ENCODE results near the gene SIPA1L3.

The SIPA1L3 gene

DNA sequence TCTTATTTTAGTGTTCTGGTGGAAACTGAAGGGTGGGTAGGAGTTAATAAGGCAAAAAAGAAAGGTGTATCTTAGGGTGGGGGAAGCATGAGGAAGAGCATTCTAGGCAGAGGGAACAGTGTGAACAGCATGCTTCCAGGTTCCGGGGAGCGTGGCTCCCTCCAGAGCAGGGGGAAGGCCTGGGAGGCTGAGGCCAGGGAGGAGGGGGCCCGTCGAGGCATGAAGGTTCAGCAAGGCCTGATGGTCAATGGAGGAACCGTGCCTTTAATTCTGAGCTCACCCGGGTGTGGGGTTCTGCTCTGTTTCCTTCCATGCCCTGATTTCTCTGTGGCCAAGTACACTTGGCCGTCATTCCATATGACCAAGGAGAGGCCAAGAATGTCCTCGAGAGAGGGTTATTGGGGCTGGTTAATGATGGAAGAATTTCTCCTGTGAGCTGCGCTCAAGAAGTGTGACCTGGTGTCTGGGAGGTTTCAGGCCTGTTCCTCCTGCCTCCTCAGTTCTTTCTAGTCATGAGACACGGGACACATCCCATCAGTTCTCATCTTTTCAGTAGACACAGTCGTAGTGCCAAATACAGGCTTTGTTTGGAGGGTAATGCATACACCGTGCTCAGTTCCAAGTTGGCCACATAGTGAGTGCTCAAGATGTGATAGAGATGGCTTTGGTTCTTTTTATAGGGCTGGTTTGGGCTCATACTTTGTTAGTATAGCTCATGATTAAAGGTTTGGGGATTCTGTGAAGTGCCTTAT is 73.6 kb downstream of the SIPA1L3 start:
- H3K9me3 ChIP-seq (ENCODE audit: low read length): no peaks in the 10 kb centered on the region
- H3K4me1 ChIP-seq (ENCODE audit: insufficient read depth, low read length): peaks cover 3% of the 10 kb centered on the region
- no peak overlapping the region for H3K4me3 ChIP-seq (ENCODE audit: low read depth in 1 of 2, low read length in 2 of 2)
- no peaks in the 10 kb centered on the region for H3K36me3 ChIP-seq (ENCODE audit: insufficient read depth, low read length)
- no peak overlapping the region for H3K27ac ChIP-seq (ENCODE audit: low read depth, low read length)
- no peak overlapping the region for H3K9ac ChIP-seq (ENCODE audit: low read length)
- no peaks in the 10 kb centered on the region for H3K27me3 ChIP-seq (ENCODE audit: control insufficient read depth in 1 of 2, insufficient read depth in 2 of 2, low read length in 2 of 2)

DNA sequence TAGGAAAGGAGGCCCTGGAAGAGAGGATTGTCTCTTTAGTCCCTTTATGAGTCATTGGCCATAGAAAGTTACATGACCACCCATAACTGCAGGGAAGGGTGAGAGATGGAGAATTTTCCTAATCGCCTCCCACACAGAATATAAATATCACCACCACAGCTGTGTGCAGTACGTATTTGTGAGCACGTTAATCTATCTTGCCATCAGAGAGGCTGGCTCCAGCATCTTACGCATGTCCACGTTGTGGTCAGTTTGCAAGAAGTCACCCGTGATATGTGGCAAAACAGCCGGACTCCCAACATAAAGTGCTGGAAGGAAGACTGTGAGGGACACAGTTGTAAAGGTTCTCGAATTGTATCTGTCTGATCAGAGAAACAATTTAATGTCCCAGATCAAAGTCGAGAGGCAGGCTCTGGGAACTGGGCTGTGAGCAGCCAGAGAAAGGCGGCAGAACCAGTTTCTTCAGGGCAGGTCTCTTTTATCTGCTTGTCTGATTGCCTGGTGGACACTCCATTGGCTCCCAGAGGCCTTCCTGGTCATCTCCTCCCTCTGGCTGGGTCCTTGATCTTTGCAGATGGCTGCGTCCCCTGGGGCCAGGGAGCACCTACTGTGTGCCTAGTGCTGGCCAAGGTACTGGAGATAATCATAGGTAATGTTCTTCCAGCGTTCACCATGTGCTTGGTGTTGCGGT is 74.9 kb downstream of the SIPA1L3 start:
- H3K9me3 ChIP-seq (ENCODE audit: low read length): no peaks in the 10 kb centered on the region
- H3K4me3 ChIP-seq (ENCODE audit: low read depth in 1 of 2, low read length in 2 of 2): no peak overlapping the region
- peaks cover 3% of the 10 kb centered on the region for H3K4me1 ChIP-seq (ENCODE audit: insufficient read depth, low read length)
- H3K9ac ChIP-seq (ENCODE audit: low read length): no peak overlapping the region
- no peaks in the 10 kb centered on the region for H3K36me3 ChIP-seq (ENCODE audit: insufficient read depth, low read length)
- H3K27me3 ChIP-seq (ENCODE audit: control insufficient read depth in 1 of 2, insufficient read depth in 2 of 2, low read length in 2 of 2): no peaks in the 10 kb centered on the region
- H3K27ac ChIP-seq (ENCODE audit: low read depth, low read length): no peak overlapping the region

DNA sequence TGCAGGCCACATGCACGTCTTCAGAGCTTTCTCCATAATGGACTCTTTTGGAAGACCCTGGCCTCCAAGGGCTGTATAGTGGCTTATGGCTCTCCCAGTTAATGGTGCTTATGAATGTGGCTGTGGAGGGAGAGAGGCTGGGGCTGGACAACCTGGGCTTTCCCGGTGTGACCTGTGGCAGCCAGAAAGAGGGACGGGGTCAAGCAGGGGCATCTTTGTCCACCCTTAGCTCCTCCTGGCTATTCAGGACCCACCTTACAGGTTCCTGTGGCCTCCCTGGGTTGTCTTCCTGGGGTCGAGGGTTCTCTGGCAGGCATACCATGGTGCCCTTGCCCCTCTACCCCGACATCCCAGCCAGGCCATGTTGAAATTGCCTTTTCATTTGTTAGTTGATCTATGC is 75.6 kb downstream of the SIPA1L3 start:
- Histone ChIP-seq H3K4me3 (ENCODE audit: low read depth in 1 of 2, low read length in 2 of 2) (no peak overlapping the region), H3K27ac (ENCODE audit: low read depth, low read length) (no peak overlapping the region), H3K27me3 (ENCODE audit: control insufficient read depth in 1 of 2, insufficient read depth in 2 of 2, low read length in 2 of 2) (no peaks in the 10 kb centered on the region), H3K9ac (ENCODE audit: low read length) (no peak overlapping the region), H3K4me1 (ENCODE audit: insufficient read depth, low read length) (peaks cover 3% of the 10 kb centered on the region), H3K36me3 (ENCODE audit: insufficient read depth, low read length) (no peaks in the 10 kb centered on the region), H3K9me3 (ENCODE audit: low read length) (no peaks in the 10 kb centered on the region)

DNA sequence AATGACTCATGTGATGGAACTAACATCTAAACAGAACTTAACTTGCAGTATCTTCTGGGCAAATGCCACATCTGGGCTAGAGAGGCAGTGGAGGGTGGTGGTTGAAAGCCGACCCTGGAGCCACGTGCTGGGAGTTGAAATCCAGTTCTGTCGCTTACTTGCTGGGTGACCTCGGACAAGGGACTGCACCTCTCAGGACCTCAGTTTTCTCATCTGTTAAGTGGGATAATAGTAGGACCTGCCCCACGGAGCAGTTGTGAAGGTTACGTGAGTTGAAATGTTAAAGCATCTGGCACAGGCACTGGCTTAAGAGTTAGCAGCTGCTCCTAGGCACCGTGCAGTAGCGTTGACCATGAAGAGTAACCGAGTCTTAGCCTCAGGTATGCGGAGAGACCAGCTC is 76.1 kb downstream of the SIPA1L3 start:
- no peak overlapping the region for H3K9ac ChIP-seq (ENCODE audit: low read length)
- H3K9me3 ChIP-seq (ENCODE audit: low read length): no peaks in the 10 kb centered on the region
- no peak overlapping the region for H3K4me3 ChIP-seq (ENCODE audit: low read depth in 1 of 2, low read length in 2 of 2)
- no peak overlapping the region for H3K27ac ChIP-seq (ENCODE audit: low read depth, low read length)
- H3K36me3 ChIP-seq (ENCODE audit: insufficient read depth, low read length): no peaks in the 10 kb centered on the region
- H3K27me3 ChIP-seq (ENCODE audit: control insufficient read depth in 1 of 2, insufficient read depth in 2 of 2, low read length in 2 of 2): no peaks in the 10 kb centered on the region
- H3K4me1 ChIP-seq (ENCODE audit: insufficient read depth, low read length): peaks cover 3% of the 10 kb centered on the region

DNA sequence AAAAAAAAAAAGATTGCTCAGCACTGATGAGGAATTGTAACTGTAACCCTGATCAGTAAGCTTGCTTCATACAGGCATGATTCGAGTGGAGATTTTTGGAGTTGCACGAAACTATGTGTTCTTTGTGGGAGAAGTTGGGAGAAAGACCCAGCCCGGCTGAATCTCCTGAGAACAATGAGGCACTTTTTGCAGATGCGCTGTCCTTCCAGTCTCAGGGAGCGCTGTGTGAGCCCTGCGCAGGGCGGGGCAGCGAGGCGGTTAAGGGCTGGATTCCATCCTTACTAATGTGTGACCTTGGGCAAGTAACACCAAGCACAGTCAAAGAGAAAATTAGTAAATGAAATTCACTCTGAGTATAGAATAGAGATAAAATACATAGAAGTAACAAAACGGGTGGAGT is 76.9 kb downstream of the SIPA1L3 start:
- no peaks in the 10 kb centered on the region for H3K27me3 ChIP-seq (ENCODE audit: control insufficient read depth in 1 of 2, insufficient read depth in 2 of 2, low read length in 2 of 2)
- H3K27ac ChIP-seq (ENCODE audit: low read depth, low read length): no peak overlapping the region
- no peaks in the 10 kb centered on the region for H3K36me3 ChIP-seq (ENCODE audit: insufficient read depth, low read length)
- no peak overlapping the region for H3K4me3 ChIP-seq (ENCODE audit: low read depth in 1 of 2, low read length in 2 of 2)
- H3K9ac ChIP-seq (ENCODE audit: low read length): no peak overlapping the region
- no peaks in the 10 kb centered on the region for H3K9me3 ChIP-seq (ENCODE audit: low read length)
- peaks cover 3% of the 10 kb centered on the region for H3K4me1 ChIP-seq (ENCODE audit: insufficient read depth, low read length)

DNA sequence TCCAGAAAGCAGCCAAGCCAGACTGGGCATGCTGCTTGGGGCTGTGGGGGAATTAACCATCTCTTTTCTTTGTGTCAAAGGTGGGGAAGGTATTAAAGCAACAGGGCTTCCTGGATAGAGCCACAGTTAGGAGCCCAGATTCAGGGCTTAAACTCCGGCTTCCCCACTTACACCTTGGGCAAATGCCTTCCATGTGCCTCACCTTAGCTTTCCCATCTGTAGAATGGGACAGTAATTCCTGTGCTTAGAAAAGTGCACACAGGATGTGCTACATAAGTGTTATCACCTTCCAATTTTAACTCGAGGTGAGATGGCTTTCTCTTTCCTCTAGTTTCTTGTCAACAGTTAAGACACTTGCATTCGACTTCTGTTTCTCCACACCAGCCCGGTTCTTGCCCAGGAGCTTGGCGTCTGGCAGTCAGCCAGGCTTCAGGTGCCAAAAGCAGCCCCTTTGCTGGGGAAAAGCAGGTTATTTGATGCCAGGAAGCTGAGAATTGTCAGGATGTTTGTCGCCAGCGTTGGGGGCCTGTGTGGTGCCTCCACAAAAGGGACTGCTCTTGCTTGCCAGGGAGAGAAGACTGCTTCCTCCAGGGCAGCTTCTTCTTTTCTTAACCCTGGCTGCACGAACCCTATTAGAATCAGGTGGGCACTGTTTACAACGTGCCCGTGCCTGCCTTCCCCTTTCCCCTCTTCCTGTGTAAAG is 79.2 kb downstream of the SIPA1L3 start:
- H3K9ac ChIP-seq (ENCODE audit: low read length): no peak overlapping the region
- no peaks in the 10 kb centered on the region for H3K4me1 ChIP-seq (ENCODE audit: insufficient read depth, low read length)
- no peaks in the 10 kb centered on the region for H3K27me3 ChIP-seq (ENCODE audit: control insufficient read depth in 1 of 2, insufficient read depth in 2 of 2, low read length in 2 of 2)
- no peaks in the 10 kb centered on the region for H3K36me3 ChIP-seq (ENCODE audit: insufficient read depth, low read length)
- H3K27ac ChIP-seq (ENCODE audit: low read depth, low read length): no peak overlapping the region
- H3K4me3 ChIP-seq (ENCODE audit: low read depth in 1 of 2, low read length in 2 of 2): no peak overlapping the region
- no peaks in the 10 kb centered on the region for H3K9me3 ChIP-seq (ENCODE audit: low read length)

DNA sequence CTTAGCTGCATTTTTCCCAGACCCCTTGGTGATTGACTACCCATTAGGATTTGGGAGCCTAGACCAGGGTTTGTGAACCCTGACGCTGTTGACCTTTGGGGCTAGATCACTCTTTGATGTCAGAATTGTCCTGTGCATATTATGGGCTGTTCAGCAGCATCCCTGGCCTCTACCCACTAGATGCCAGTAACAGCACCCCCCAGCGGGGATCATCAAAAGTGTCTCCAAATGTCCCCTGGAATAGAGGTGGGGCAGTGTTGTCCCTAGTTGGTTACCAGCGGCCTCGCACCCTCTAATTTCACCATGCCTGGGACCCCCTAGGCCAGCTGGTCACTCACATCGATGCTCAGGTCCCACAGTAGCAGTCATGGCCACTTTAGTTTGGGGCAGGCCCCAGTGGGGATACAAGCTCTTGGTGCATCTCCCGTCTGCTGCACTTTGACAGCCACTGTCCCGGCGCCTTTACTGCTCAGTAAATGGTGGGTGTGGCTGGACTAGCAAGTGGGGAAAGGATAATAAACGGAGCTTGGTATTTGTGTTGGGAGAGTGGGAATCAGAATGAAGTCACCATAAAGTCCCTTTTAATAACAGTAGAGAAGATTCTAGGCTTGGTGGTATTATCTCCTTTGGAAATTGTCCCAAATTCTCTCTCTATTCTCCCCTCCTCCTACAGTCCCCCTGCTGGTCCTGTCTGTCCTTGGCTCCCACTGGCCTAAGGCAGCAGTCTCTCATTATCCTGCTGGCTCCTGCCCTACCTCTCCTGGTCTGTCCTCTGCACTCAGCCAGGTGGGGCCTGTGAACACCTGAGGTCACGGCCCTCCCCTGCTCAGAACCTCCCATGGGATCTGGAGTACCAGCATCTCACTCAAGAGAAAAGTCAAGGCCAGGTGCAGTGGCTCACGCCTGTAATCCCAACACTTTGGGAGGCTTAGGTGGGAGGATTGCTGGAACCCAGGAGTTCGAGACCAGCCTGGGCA is 80.6 kb downstream of the SIPA1L3 start:
- no peaks in the 10 kb centered on the region for H3K27me3 ChIP-seq (ENCODE audit: control insufficient read depth in 1 of 2, insufficient read depth in 2 of 2, low read length in 2 of 2)
- no peak overlapping the region for H3K27ac ChIP-seq (ENCODE audit: low read depth, low read length)
- no peaks in the 10 kb centered on the region for H3K9me3 ChIP-seq (ENCODE audit: low read length)
- H3K36me3 ChIP-seq (ENCODE audit: insufficient read depth, low read length): no peaks in the 10 kb centered on the region
- H3K9ac ChIP-seq (ENCODE audit: low read length): no peak overlapping the region
- H3K4me3 ChIP-seq (ENCODE audit: low read depth in 1 of 2, low read length in 2 of 2): no peak overlapping the region
- no peaks in the 10 kb centered on the region for H3K4me1 ChIP-seq (ENCODE audit: insufficient read depth, low read length)

DNA sequence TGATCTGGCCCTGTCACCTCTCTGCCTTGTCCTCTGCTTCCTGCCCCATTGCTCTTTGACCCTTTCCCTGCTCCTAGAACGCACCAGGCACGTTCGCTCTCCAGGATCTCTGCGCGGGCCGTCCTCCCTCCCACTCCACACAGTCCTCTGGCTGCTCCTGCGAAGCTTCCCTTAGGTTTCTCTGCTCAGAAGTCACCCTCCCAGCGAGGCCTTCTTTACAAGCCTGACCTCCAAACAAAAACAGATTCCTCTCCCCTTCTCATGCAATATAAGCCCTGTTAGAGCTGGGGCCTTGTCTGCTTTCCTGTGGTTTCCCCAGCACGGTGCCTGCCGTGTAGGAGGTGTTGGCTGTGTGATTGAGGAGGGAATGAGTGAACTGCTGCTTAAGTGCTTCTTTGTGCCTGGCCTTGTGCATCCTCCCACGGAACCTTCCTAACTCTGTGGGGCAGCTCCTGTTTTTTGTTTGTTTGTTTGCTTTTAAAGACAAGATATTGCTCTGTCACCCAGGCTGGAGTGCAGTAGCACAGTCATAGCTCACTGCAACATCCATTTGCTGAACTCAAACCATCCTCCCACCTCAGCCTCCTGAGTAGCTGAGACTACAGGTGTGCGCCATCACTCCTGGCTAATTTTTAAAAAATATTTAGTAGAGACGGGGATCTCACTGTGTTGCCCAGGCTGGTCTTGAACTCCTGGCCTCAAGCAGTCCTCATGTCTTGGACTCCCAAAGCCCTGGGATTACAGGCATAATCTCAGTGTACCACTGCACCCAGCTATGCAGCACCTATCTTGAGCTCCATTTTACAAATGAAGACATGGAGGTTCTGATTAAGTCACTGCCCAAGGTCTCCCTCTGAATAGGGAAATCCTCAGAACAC is 82.0 kb downstream of the SIPA1L3 start:
- Histone ChIP-seq H3K27me3 (ENCODE audit: control insufficient read depth in 1 of 2, insufficient read depth in 2 of 2, low read length in 2 of 2) (no peaks in the 10 kb centered on the region), H3K9ac (ENCODE audit: low read length) (no peak overlapping the region), H3K4me3 (ENCODE audit: low read depth in 1 of 2, low read length in 2 of 2) (no peak overlapping the region), H3K4me1 (ENCODE audit: insufficient read depth, low read length) (no peaks in the 10 kb centered on the region), H3K9me3 (ENCODE audit: low read length) (no peaks in the 10 kb centered on the region), H3K36me3 (ENCODE audit: insufficient read depth, low read length) (no peaks in the 10 kb centered on the region), H3K27ac (ENCODE audit: low read depth, low read length) (no peak overlapping the region)

DNA sequence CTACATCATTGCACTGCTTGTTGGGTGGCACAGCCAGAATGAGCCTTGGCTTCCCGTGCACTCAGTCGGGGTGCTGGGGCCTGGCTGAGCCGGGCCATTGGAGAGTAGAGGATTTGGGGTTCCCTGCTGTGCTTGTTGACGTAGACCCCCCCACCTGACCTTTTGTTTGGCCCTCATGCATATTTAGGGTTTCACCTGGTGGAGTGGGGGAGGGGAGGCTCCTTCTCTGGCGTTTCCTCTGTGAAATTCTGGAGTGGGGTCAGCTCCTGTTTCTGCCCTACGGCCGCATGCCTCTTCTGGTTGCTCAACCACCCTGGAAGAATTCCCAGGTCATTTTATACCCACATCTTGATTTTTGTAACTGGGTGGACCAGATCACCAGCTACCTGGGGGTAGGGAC is 82.8 kb downstream of the SIPA1L3 start:
- H3K4me1 ChIP-seq (ENCODE audit: insufficient read depth, low read length): no peaks in the 10 kb centered on the region
- H3K9ac ChIP-seq (ENCODE audit: low read length): no peak overlapping the region
- no peaks in the 10 kb centered on the region for H3K27me3 ChIP-seq (ENCODE audit: control insufficient read depth in 1 of 2, insufficient read depth in 2 of 2, low read length in 2 of 2)
- no peak overlapping the region for H3K27ac ChIP-seq (ENCODE audit: low read depth, low read length)
- H3K9me3 ChIP-seq (ENCODE audit: low read length): no peaks in the 10 kb centered on the region
- H3K4me3 ChIP-seq (ENCODE audit: low read depth in 1 of 2, low read length in 2 of 2): no peak overlapping the region
- H3K36me3 ChIP-seq (ENCODE audit: insufficient read depth, low read length): no peaks in the 10 kb centered on the region

DNA sequence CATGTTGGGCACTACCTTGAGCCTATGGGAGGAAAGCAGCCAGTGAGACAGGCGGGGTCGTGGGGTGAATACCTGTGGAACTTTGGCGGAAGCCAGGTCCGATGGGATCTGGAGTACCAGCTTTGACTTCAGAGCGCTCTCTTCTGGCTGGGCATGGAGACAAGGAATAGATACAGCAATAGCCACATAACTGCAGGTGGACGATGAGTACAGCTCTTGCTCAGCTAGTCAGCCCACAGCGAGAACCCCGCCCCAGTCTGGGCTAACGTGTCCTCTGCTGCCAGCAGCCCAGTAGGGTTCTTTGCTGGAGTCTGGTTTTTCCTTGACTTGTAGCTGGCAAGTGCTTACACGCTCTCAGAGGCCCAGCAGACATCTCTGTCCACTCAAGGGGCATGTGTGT is 83.4 kb downstream of the SIPA1L3 start:
- Histone ChIP-seq H3K9me3 (ENCODE audit: low read length) (no peaks in the 10 kb centered on the region), H3K4me1 (ENCODE audit: insufficient read depth, low read length) (no peaks in the 10 kb centered on the region), H3K27ac (ENCODE audit: low read depth, low read length) (no peak overlapping the region), H3K9ac (ENCODE audit: low read length) (no peak overlapping the region), H3K36me3 (ENCODE audit: insufficient read depth, low read length) (no peaks in the 10 kb centered on the region), H3K4me3 (ENCODE audit: low read depth in 1 of 2, low read length in 2 of 2) (no peak overlapping the region), H3K27me3 (ENCODE audit: control insufficient read depth in 1 of 2, insufficient read depth in 2 of 2, low read length in 2 of 2) (no peaks in the 10 kb centered on the region)
